NB4 (cell line): Measurements from ENCODE around the gene STOX2.
"Not testable (repeated sequence)": the region's sequence is repeated elsewhere in the genome, so short reads cannot be mapped to it uniquely, and the experiment has no call there.

Experiments
- MYC ChIP-seq: IDR thresholded peaks from 2 replicates; pipeline ENCODE4 v1.6.1; 2011; ENCODE audit warnings: low read depth, low read length
- POLR2A ChIP-seq: IDR thresholded peaks from 2 replicates; pipeline ENCODE4 v1.6.1; 2011; ENCODE audit warnings: mild to moderate bottlenecking; ENCODE audit not compliant: insufficient read length; ENCODE audit errors: extremely low read depth
- TF ChIP-seq, protein P1 (sequence below): IDR thresholded peaks from one replicate; pipeline ENCODE4 v1.5.1; 2012; ENCODE audit warnings: low read depth, low read length
- TF ChIP-seq, protein P2 (sequence below): IDR thresholded peaks from 2 replicates; pipeline ENCODE4 v1.6.1; 2011; ENCODE audit warnings: low read depth, low read length

- TF ChIP-seq, protein P1, sequence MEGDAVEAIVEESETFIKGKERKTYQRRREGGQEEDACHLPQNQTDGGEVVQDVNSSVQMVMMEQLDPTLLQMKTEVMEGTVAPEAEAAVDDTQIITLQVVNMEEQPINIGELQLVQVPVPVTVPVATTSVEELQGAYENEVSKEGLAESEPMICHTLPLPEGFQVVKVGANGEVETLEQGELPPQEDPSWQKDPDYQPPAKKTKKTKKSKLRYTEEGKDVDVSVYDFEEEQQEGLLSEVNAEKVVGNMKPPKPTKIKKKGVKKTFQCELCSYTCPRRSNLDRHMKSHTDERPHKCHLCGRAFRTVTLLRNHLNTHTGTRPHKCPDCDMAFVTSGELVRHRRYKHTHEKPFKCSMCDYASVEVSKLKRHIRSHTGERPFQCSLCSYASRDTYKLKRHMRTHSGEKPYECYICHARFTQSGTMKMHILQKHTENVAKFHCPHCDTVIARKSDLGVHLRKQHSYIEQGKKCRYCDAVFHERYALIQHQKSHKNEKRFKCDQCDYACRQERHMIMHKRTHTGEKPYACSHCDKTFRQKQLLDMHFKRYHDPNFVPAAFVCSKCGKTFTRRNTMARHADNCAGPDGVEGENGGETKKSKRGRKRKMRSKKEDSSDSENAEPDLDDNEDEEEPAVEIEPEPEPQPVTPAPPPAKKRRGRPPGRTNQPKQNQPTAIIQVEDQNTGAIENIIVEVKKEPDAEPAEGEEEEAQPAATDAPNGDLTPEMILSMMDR, result not testable (repeated sequence)
- TF ChIP-seq MYC, POLR2A: not testable (repeated sequence)
- TF ChIP-seq, protein P2, sequence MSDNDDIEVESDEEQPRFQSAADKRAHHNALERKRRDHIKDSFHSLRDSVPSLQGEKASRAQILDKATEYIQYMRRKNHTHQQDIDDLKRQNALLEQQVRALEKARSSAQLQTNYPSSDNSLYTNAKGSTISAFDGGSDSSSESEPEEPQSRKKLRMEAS, result not testable (repeated sequence)
Measured at GRCh38 chr4:183952652-183953051, 47.5 kb downstream of the STOX2 start.
